Non-pigmented ciliary epithelial cell (primary cell): ENCODE results near the gene SFMBT1.

Source experiments
- DNase-seq: peaks from one replicate; pipeline ENCODE4 v3.0.0-alpha.2; 2010; ENCODE audit warnings: low read depth

The SFMBT1 gene, protein sequence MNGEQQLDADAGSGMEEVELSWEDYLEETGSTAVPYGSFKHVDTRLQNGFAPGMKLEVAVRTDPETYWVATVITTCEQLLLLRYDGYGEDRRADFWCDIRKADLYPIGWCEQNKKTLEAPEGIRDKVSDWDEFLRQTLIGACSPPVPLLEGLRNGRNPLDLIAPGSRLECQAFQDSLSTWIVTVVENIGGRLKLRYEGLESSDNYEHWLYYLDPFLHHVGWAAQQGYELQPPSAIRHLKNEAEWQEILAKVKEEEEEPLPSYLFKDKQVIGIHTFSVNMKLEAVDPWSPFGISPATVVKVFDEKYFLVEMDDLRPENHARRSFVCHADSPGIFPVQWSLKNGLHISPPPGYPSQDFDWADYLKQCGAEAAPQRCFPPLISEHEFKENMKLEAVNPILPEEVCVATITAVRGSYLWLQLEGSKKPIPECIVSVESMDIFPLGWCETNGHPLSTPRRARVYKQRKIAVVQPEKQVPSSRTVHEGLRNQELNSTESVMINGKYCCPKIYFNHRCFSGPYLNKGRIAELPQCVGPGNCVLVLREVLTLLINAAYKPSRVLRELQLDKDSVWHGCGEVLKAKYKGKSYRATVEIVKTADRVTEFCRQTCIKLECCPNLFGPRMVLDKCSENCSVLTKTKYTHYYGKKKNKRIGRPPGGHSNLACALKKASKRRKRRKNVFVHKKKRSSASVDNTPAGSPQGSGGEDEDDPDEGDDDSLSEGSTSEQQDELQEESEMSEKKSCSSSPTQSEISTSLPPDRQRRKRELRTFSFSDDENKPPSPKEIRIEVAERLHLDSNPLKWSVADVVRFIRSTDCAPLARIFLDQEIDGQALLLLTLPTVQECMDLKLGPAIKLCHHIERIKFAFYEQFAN

DNA sequence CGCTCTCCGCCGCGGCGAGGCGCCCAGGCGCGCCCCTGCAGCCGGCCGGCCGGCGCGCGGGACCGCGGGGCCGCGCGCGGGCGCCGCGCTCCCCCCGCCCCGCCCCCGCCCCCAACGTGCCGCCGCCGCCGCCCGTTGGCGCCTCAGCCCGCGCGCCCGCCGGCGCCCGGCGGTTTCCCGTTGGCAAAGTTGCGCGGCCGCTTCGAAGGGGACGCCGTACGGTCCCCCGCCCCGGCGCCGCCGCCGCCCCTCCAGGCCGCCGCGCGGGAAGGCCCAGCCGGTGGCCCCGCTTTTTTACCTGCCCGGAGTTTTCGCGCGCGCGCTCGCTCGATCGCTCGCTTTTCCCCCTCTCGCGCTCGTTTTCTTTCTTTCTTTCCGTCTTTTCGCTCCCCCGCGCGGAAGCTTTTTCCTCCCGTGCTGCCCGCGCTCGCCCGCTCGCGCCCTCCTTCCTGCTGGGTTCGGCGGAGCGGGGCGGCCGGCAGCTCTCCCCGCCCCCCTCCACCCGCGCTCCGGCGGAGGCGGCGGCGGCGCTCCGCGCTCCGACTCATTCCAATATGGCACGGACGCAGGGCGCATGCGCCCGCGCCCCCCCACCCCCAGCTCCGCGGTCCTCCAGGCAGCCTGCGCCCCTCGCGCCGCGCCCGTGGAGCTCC lies at the start of gene SFMBT1:
SFMBT1 (minus strand) TSS at position 556 of the 653 bp plus-strand sequence. CDS start 76,945 bp downstream, outside the sequence.
- no peak for DNase-seq

DNA sequence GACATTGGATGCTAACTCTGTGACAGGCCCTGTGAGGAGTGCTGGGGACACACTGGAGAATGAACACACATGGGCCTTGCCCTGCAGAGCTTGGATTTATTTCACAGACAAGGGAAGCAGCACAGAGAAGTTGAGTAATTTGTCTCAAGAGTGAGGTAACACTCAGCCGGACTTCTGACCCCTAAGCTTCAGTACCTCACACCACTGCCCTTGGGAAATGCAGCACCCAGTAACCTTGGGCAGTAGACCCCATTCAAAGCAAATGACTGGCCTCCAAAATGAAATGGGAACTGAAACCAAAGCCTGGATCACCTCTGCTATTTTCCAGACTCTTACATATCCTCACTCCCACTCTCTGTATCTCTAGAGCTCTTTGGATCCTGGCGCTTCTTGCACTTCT lies 47.1 kb upstream of the SFMBT1 start:
- DNase-seq, result no peak

DNA sequence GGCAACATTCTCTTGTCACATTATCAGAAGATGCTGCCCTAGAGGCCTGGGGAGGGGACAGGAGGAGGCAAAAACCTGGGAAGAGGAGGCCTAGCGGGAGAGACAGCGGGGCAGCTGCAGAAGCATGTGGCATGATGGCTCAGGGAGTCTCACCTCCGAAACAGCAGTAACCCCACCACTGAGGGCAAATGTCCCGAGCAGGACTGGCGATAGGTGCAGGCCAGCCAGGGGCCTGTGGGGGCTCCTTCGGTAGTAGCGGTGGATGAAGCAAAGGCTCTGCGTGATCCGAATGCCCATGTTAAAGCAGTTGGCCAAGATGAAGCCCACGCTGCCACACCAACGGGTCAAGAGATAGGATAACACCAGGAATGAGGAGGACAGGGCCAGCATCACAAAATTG lies 46.3 kb upstream of the SFMBT1 start:
- no peak for DNase-seq

DNA sequence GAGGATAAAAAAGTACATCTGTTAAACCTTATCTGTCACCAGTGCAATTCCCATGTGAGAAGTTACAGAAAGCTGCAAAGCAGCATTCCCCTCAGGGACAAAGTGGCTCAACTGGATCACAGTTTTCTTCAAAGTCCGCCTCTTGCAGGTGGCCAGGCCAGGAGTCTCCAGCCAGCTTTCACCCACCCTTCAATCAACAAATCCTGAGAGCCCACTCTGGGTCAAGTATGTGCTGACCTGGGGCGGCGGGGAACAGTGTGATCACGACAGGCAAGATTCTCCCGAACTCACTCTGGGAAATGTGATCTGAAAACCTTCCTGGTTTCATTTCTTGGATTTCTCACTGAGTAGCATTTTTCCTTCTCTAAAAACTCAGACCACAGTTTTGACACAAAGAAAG lies 45.1 kb upstream of the SFMBT1 start:
- no peak for DNase-seq

DNA sequence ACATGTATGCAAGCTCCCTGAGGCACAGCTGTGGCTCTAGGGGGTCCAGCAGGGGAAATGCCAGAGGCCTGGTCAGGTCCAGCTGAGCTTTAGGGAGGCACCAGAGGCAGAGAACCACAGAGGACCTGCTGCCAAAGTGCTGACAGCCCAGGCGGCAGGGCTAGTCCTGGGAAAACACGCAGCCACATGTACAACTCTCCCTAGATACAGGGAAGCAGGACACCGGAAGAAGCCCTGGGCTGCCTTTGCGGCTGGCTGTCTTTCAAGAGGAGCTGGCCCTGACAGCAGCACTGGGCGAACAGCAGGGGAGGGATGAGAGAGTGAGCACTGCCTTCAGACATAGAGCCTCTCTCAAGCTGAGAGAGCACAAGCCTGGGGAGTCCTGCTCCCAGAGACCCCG lies 43.6 kb upstream of the SFMBT1 start:
- no peak for DNase-seq

DNA sequence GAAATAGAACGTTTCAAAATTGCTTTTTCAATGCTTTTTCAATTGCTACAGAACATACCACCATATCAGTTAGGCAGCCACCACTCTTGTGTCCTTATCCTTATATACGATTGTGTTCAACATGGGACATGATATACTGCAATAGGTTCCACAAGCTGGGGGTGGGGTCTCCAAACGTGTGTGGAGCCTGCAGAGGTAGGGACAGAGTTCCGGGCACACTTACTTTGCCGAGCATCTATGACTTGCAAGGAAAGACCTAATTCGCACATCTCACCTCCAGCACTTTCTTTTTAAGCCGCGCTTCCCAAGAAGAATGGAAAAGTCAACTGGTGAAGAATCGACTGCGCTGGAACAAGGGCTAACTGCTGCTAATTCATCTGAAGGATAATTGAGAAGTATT lies 39.6 kb upstream of the SFMBT1 start:
- no peak for DNase-seq

DNA sequence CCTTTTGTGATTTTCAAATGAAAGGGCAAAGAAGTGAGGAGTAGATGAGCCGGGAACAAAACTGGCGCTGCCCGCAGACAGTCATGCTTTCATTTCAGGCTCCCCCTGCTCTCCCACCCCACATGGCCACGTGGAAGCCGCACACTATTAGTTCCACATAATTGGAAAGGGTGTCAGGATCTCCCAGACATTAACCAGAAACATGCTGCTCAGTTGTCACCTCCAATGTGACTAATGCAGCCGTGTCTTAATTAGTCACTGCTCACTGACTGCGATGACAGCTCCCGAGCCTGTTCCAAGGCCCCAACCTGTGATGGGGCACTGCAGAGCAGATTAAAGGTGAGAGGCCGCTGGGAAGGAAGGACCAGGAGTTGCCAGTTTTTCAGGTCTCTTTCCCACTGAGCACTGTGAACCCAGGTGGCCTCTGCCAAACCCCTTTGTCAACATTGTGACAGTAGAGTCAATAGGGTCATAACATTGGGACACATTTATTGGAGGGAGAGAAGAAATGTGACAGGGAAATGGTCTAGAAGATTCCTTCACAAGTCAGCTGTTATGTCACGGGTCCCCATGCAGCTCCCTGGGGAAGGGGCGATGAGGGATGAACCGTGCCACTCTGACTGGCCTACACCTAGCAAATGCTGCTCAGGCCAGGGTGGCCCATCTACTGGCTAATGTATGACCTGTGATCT lies 38.6 kb upstream of the SFMBT1 start:
- no peak for DNase-seq

DNA sequence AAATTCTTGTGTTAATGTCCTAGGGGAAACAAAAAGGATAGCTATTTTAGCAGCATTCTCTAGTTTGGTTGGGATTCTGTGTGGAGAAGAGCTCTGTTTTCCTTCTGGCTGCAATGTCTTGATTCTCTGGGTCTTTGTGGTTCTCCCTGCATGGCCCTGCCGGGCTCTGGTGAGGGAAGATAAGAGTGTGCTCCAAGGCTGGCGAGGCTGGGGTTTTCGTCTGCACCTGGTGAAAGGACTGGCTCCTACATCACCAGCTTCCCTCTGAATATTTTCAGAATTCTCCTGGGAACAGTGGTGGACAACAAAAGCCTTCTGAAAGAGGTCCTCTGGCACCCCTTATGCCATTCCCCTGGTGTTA lies 38.1 kb upstream of the SFMBT1 start:
- DNase-seq, result no peak

DNA sequence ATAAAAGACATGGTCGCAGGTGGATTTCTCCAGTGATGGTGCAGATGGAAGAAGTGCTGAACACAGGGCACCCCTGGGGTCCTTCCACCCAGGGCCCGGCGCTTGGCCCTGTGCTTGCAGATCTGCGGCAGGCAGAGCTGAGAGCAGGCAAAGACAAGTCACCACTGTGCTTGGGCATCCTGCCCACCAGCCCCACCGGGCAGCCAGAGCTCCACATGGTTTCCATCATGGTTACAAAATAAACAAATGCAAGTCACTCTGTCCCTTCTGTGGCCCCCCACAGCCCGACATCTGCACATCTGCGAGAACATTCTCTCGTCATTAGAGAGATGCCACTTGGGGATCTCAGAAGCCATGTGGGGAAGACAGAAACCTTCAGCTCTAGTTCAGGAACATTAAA lies 37.6 kb upstream of the SFMBT1 start:
- no peak for DNase-seq

DNA sequence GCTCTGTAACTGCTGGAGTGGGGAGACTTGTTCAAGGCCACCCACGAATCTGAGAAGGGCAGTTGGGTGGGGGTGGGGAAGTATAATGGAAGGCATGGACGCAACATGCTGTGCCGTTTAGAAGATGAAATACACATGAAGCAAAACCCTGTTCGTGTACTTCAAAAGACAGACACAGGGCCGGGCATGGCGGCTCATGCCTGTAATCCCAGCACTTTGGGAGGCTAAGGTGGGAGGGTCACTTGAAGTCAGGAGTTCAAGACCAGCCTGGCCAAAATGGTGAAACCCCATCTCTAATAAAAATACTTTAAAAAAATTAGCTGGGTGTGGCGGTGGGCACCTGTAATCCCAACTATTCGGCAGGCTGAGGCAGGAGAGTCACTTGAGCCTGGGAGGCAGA lies 36.9 kb upstream of the SFMBT1 start:
- no peak for DNase-seq

DNA sequence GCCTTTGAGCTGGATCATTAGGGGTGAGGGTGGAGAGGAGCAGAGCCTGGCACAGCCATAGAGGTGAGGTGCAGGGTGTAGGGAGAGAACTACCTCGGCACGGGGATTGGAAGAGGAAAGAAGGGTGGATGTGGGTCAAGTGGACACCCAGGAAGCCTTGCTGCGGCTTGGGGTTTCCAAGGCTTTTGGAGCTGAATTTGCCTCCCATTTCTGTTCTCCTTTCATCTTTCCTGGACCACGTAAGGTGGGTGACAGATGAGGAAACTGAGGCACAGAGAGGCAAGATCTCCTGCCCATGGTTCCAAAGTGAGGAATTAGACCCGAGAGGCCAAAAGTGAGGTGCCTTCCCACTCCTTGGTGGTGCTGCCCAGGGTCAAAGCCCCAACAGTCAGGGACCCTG lies 35.4 kb upstream of the SFMBT1 start:
- DNase-seq, result no peak

DNA sequence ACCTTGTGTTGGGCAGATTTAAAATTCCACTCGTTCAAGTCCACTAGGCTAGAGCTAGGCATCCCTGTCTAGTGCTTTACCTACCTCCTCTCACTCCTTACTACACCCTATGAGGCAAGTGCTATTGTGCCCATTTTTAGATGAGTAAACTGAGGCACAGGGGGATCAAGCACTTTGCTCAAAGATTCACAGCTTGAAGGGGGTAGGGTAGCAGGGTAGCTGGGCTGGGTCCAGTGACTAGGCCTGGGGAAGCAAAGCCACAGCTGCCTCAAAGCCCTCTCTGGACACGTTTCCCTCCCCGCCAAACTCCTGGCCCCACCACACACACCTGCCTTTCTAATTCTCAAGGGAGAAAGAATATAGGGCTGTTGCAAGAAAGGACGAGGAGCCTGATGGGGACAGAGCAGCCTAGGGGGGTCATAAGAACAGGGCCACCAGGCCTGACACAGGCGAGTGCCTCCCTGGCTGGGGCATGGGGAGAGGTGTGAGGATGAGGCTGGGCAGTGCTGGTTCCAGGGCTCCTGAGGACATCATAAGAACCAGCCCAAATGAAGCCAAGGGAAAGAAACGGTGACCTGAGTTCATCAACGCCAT lies 34.8 kb upstream of the SFMBT1 start:
- no peak for DNase-seq

DNA sequence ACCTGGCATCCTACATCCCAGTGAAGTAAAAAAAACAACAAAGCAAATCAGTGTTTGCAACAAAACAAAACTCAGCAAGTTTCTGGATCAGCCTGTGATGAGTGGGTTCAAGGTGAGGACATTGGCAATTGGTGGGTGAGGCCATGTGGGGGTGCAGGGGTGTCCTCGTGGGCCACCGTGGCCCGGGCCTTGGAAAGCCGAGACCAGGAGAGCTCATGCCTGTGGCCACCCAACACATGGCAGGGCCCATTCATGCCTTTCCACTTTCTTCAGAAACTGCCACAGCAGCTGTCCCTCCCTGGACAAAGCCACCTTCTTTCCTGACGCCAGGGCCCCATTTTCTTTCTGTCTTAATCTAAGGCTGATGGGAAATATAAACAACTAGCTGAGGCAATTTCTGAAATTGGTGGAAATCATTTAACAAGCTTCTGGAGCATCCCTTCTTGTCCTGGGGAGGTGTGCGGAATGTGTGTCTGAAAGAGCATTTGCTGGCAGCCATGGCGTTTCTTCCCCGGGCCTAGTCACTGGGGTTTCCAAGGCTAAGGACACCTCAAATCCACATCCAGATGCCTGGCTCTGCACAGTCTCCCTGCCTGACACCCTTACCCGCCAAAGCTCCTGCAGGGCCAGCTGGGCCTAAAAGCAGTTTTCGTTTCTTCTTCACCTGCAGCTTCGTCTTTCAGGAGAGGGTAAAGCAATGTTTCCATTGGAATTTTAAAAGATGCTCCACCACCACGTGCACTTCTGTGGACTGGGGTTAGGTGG lies 34.1 kb upstream of the SFMBT1 start:
- no peak for DNase-seq

DNA sequence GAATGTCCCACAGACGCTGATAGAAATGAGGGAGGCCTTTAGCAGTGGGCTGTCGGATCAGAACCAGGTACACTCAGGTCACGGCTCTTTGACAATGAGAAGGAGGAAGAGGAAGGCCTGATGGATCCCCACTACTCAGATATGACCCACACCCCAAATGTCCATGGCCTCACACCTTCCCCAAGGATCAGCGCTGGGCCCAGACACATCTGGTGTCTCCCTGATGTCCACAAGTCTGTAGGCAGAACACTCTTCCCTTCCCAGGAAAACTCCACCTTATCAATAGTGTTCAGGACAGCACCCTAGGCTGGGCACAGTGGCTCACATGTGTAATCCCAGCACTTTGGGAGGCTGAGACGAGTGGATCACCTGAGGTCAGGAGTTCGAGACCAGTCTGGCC lies 33.3 kb upstream of the SFMBT1 start:
- DNase-seq, result no peak

DNA sequence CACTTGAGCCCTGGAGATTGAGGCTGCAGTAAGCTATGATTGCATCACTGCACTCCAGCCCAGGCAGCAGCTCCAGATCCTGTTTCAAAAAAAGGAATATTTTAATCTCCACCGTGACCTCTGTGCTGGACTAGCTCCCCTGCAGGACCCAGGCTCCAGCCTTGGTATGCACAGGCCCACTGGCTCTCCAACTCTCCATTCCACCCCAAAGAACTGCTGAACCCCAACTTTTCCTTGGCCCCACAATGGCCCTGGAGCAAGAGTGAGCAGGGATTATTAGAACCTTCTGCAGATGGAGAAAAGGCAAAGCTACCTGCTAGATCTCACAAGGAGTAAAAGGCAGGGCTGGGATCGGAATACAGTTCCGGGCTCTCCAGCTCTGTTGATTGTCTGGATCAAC lies 32.8 kb upstream of the SFMBT1 start:
- no peak for DNase-seq

DNA sequence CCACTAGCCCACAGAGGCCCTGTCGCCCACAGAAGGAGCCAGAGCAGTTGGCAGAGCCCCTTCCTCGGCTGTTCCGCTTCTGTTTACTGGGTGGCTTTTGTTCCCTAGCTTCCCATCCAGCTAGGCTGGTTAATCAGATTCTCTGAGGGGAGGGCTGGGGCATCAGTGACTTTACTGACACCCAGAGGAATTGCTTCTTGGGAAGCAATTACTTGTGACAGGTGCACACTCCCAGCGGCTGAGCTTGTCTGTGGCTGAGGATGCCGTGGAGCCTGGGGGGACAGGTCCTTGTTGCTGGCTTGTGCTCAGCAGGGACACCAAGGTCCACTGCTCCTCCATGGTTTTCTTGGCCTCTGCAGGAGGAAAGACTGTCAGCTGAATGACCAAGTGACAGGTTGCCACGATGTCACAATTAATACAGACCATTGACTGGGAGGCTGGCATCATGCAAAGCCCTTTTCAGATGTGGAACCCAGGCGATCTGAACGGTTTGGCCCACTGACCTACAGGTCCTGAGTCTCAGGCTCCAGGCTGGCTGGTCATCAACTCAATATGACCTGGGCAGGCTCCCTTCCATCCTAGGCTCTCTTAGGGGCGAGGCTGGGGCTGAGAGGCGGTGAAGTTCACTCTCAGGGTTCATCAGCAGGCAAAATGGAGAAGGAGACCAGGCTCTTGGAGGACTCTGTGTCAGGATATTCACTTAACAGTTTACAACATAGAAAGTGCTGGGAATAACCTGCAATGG lies 31.8 kb upstream of the SFMBT1 start:
- no peak for DNase-seq

DNA sequence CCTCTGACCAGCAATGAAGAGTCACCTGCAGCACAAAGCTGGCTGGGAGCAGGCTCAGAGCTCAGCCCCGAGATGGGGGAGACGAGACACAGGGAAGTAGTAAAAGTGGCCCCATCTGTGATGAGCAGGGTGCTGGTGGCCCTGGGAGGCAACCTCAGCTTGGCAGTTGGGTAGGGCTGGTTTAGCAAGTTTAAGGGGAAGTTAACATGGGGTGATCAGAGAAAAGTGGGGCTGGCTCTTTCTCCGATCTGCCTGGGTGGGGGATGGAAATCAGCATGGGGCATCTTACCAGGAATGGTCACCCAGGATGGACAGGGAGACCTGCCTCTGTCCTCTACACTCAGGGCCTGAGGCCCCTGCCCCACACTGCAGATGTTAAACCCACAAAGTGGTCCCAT lies 29.9 kb upstream of the SFMBT1 start:
- DNase-seq, result no peak

DNA sequence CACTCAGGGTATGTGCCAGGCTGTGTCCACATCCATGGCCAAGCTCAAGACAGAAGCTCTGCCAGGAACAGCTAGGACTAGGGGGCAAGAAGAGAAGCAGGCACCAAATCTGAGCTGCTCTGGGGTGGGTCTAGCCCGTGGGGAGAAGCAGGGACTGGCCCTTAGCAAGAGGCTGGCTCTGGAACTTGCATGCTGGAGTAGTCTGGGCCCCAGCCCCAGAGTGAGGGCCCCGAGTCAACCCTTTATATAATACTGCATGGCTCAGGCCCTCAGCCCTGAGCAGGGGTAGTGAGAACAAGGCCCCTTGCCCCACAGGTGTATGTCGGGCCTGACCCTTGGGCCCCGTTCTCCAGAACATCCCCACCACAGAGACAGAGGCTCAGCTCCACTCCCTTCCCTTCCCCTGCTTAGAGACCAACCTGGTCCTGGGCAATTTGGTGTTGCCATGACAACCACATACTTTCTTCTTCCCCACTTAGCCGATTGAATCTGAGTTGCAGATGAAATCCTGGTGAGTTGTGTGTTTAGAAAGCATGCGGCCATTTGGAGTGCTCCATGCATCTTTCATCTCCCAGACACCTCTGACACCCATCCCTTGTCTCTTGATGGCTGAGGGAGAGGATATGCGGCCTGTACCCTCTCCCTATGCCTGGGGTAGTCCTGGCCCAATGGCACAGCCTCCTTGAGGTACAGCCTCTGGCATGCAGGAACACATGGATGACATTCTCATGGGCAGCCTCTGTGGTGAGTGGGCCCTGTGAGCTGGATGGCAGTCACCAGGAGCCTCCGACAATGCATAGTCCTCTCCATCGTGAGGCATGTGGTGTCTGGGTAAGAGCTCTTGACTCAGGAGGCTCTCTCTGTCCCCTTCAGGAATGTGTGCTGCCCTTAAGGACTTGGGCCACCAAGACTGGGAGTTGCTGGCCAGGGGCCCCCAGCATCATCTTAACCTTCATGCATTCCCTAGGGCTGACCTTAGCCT lies 29.2 kb upstream of the SFMBT1 start:
- no peak for DNase-seq

DNA sequence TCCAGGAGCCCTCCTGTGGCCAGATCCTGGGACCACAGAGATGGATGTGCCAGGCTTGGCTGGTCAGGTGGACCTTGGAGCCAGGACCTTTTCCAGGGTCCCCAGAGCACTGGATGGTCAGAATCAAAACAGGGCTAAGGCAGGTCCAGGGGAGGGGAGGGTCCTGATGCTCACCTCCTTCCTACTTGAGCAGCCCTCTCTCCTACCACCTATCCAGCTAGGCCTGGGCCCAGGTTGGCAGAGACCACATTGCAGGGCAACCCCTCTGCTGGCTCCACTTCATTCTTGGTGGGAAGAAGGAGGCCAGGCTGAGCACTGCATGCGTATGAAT lies 28.5 kb upstream of the SFMBT1 start:
- DNase-seq, result no peak
